GM10266 (cell line): Measurements from ENCODE around the gene DRD2.

ENCODE experiments used
- DNase-seq: peaks from one replicate; pipeline ENCODE4 v3.0.0; 2012; ENCODE audit errors: extremely low spot score
- CTCF ChIP-seq: IDR thresholded peaks from 2 replicates; pipeline ENCODE4 v1.5.1; 2012; ENCODE audit warnings: mild to moderate bottlenecking, low read depth; ENCODE audit not compliant: control insufficient read depth, insufficient read depth; ENCODE audit errors: missing control alignments

The DRD2 gene

GRCh38 chr11:113401718-113402117, 73.5 kb downstream of the DRD2 start:
- no peak for TF ChIP-seq CTCF
- DNase-seq = no peak

- DNase-seq = no peak
- TF ChIP-seq CTCF = no peak
These were observed 74.5 kb downstream of the DRD2 start for GRCh38 chr11:113400631-113401230.

GRCh38 chr11:113398669-113399430, 76.3 kb downstream of the DRD2 start:
- no peak for TF ChIP-seq CTCF
- no peak for DNase-seq

- no peak for TF ChIP-seq CTCF
- DNase-seq = no peak
These were observed 77.4 kb downstream of the DRD2 start for GRCh38 chr11:113397821-113398220.

- DNase-seq = no peak
- no peak for TF ChIP-seq CTCF
These were observed 78.0 kb downstream of the DRD2 start for GRCh38 chr11:113397212-113397611.

GRCh38 chr11:113396690-113397089, 78.5 kb downstream of the DRD2 start:
- no peak for DNase-seq
- no peak for TF ChIP-seq CTCF

GRCh38 chr11:113395782-113396336, 79.3 kb downstream of the DRD2 start:
- DNase-seq = no peak
- TF ChIP-seq CTCF = no peak
